MM.1S (cell line): ENCODE measurements around the gene ZNF445.

Source experiments
- DNase-seq: peaks from one replicate; pipeline ENCODE4 v3.0.0-alpha.2; 2015
- H2AFZ ChIP-seq: fragments of 300-600 bp; sonication (generic); 2 replicates; pipeline ENCODE4 v1.6.0; 2016; ENCODE audit warnings: antibody characterized with exemption, low read length
- H3F3A ChIP-seq: fragments of 300-600 bp; sonication (generic); 2 replicates; pipeline ENCODE4 v1.6.1; 2016; ENCODE audit warnings: mild to moderate bottlenecking, antibody characterized with exemption, low read length, moderate library complexity, mixed read lengths; ENCODE audit not compliant: insufficient read depth
- H3K27ac ChIP-seq: fragments of 300-600 bp; sonication (generic); 2 replicates; pipeline ENCODE4 v1.5.1; 2016; ENCODE audit warnings: mild to moderate bottlenecking, low read length
- H3K27me3 ChIP-seq: fragments of 300-600 bp; sonication (generic); replicated peaks from 2 replicates; pipeline ENCODE4 v1.6.0; 2016; ENCODE audit warnings: low read length; ENCODE audit not compliant: insufficient read depth
- H3K36me3 ChIP-seq: fragments of 300-600 bp; sonication (generic); replicated peaks from 2 replicates; pipeline ENCODE4 v1.6.1; 2016; ENCODE audit warnings: mild to moderate bottlenecking, low read length, mixed read lengths; ENCODE audit not compliant: insufficient read depth
- H3K4me1 ChIP-seq: fragments of 300-600 bp; sonication (generic); 2 replicates; pipeline ENCODE4 v1.6.1; 2016; ENCODE audit warnings: low read length, mixed read lengths
- H3K4me2 ChIP-seq: fragments of 300-600 bp; sonication (generic); 2 replicates; pipeline ENCODE4 v1.6.0; 2016; ENCODE audit warnings: low read depth, low read length
- H3K4me3 ChIP-seq: fragments of 300-600 bp; sonication (generic); 2 replicates; pipeline ENCODE4 v1.5.1; 2016; ENCODE audit warnings: low read length, mixed read lengths
- H3K79me2 ChIP-seq: fragments of 300-600 bp; sonication (generic); 2 replicates; pipeline ENCODE4 v1.6.1; 2016; ENCODE audit warnings: mixed run types, low read length, mixed read lengths
- H3K9ac ChIP-seq: fragments of 300-600 bp; sonication (generic); 2 replicates; pipeline ENCODE4 v1.6.1; 2016; ENCODE audit warnings: low read length, mixed read lengths
- H3K9me2 ChIP-seq: fragments of 300-600 bp; sonication (generic); replicated peaks from 2 replicates; pipeline ENCODE4 v1.6.1; 2016; ENCODE audit warnings: mild to moderate bottlenecking, low read length, mixed read lengths; ENCODE audit not compliant: insufficient read depth
- H3K9me3 ChIP-seq: fragments of 300-600 bp; sonication (generic); replicated peaks from 2 replicates; pipeline ENCODE4 v1.6.1; 2016; ENCODE audit warnings: mild to moderate bottlenecking, low read length, mixed read lengths; ENCODE audit not compliant: insufficient read depth
- H4K20me1 ChIP-seq: fragments of 300-600 bp; sonication (generic); 2 replicates; pipeline ENCODE4 v1.6.1; 2016; ENCODE audit warnings: mild to moderate bottlenecking, low read length, moderate library complexity, mixed read lengths; ENCODE audit not compliant: insufficient read depth
- CTCF ChIP-seq: fragments of 300-600 bp; sonication (generic); IDR thresholded peaks from 2 replicates; pipeline ENCODE4 v1.5.1; 2016; ENCODE audit warnings: antibody characterized with exemption, low read length, mixed read lengths
- EZH2 ChIP-seq: fragments of 300-600 bp; sonication (generic); optimal IDR thresholded peaks from 2 replicates; pipeline ENCODE3; 2017; ENCODE audit warnings: low read depth, mild to moderate bottlenecking, antibody characterized with exemption, low read length, mixed read lengths
- EZH2phosphoT487 ChIP-seq: fragments of 300-600 bp; sonication (generic); IDR thresholded peaks from 2 replicates; pipeline ENCODE4 v1.6.1; 2018; ENCODE audit warnings: antibody characterized with exemption, low read length

The ZNF445 gene

GRCh38 chr3:44455318-44455717, 22.2 kb downstream of the ZNF445 start:
- H4K20me1 ChIP-seq = no peaks in the 10 kb centered on the region
- H3K27ac ChIP-seq = no peak overlapping the region
- no peak for DNase-seq
- H3K4me2 ChIP-seq = no peak overlapping the region
- TF ChIP-seq CTCF (no peak), EZH2 (no peak), EZH2phosphoT487 (no peak)
- H3K79me2 ChIP-seq = no peaks in the 10 kb centered on the region
- no peaks in the 10 kb centered on the region for H3K36me3 ChIP-seq
- H3F3A ChIP-seq = no peaks in the 10 kb centered on the region
- no peaks in the 10 kb centered on the region for H3K4me1 ChIP-seq
- H3K4me3 ChIP-seq = no peak overlapping the region
- no peak overlapping the region for H3K9ac ChIP-seq
- H3K9me3 ChIP-seq = no peaks in the 10 kb centered on the region
- H2AFZ ChIP-seq = no peak overlapping the region
- H3K9me2 ChIP-seq = no peaks in the 10 kb centered on the region
- H3K27me3 ChIP-seq = no peaks in the 10 kb centered on the region

- Histone ChIP-seq H3K9me2 (no peaks in the 10 kb centered on the region), H3K4me2 (no peak overlapping the region), H3K4me3 (no peak overlapping the region), H3K27me3 (no peaks in the 10 kb centered on the region), H4K20me1 (no peaks in the 10 kb centered on the region), H3F3A (no peaks in the 10 kb centered on the region), H2AFZ (no peak overlapping the region), H3K4me1 (no peaks in the 10 kb centered on the region), H3K79me2 (no peaks in the 10 kb centered on the region), H3K27ac (no peak overlapping the region), H3K9me3 (no peaks in the 10 kb centered on the region), H3K9ac (no peak overlapping the region), H3K36me3 (no peaks in the 10 kb centered on the region; the same call in 1 of the 2 replicates)
- TF ChIP-seq EZH2phosphoT487 (no peak), CTCF (no peak), EZH2 (no peak)
- no peak for DNase-seq
These were observed 23.2 kb downstream of the ZNF445 start for GRCh38 chr3:44454258-44454657.

GRCh38 chr3:44451441-44451840, 26.0 kb downstream of the ZNF445 start:
- no peak for DNase-seq
- H3K36me3 ChIP-seq = peaks cover 13% of the 10 kb centered on the region
- no peak for TF ChIP-seq CTCF
- TF ChIP-seq EZH2 = no peak
- TF ChIP-seq EZH2phosphoT487 = no peak

GRCh38 chr3:44446929-44447328, 30.5 kb downstream of the ZNF445 start:
- Histone ChIP-seq H4K20me1 (no peaks in the 10 kb centered on the region), H3K9me2 (no peaks in the 10 kb centered on the region), H3K4me3 (no peak overlapping the region), H3K27ac (no peak overlapping the region), H3K4me2 (no peak overlapping the region), H2AFZ (no peak overlapping the region), H3F3A (no peaks in the 10 kb centered on the region), H3K9ac (no peak overlapping the region), H3K27me3 (no peaks in the 10 kb centered on the region), H3K36me3 (peaks cover 13% of the 10 kb centered on the region), H3K9me3 (no peaks in the 10 kb centered on the region), H3K4me1 (peaks cover 8% of the 10 kb centered on the region; the same call in 1 of the 2 replicates), H3K79me2 (no peaks in the 10 kb centered on the region)
- no peak for DNase-seq
- TF ChIP-seq EZH2 (no peak), CTCF (no peak), EZH2phosphoT487 (no peak)

More at GRCh38 chr3:44451441-44451840, 26.0 kb downstream of the ZNF445 start:
- Histone ChIP-seq H3K4me2 (no peak overlapping the region), H3K9me2 (no peaks in the 10 kb centered on the region), H3K27me3 (no peaks in the 10 kb centered on the region), H3K4me1 (no peaks in the 10 kb centered on the region), H2AFZ (no peak overlapping the region), H3K9me3 (no peaks in the 10 kb centered on the region), H4K20me1 (no peaks in the 10 kb centered on the region), H3K4me3 (no peak overlapping the region), H3F3A (no peaks in the 10 kb centered on the region), H3K27ac (no peak overlapping the region), H3K9ac (no peak overlapping the region), H3K79me2 (no peaks in the 10 kb centered on the region)
